Gastrocnemius medialis (tissue), 4 donors: Measurements from ENCODE around the gene PHKB. TPM values are rescaled to one million over a fixed set of nuclear protein-coding genes. Genes with fewer than 3 reads are reported as not detected.

Source experiments
- ATAC-seq, 2 donors: fragments of 150-250 bp; one replicate each; pipeline ENCODE4 v1.9.1; 2016
- DNase-seq, 2 donors: peaks; one replicate each; pipeline ENCODE4 v3.0.0-alpha.2; 2019
- H3K27ac ChIP-seq, 4 donors: fragments of 200-600 bp; sonication (generic); 1 replicate in 1 of 4; 2 replicates in 3 of 4; pipeline ENCODE4 v1.5.1; 2016 to 2018; ENCODE audit warnings: mild to moderate bottlenecking in 2 of 4, moderate library complexity in 1 of 4
- H3K27me3 ChIP-seq, 3 donors: fragments of 200-600 bp; sonication (generic) in 2 of 3; 1 replicate in 1 of 3; 2 replicates in 2 of 3; pipeline versions ENCODE4 v1.5.1 to v1.6.0; 2016 to 2019; ENCODE audit warnings: mild to moderate bottlenecking in 1 of 3, moderate library complexity in 1 of 3
- H3K36me3 ChIP-seq, 2 donors: fragments of 200-600 bp; sonication (generic) in 1 of 2; one replicate each; pipeline ENCODE4 v1.5.1; 2017 to 2018
- H3K4me1 ChIP-seq, 2 donors: fragments of 200-600 bp; sonication (generic) in 1 of 2; one replicate each; pipeline ENCODE4 v1.5.1; 2016 to 2017; ENCODE audit warnings: mild to moderate bottlenecking in 2 of 2
- H3K4me3 ChIP-seq, 4 donors: fragments of 200-600 bp; sonication (generic) in 3 of 4; 1 replicate in 1 of 4; 2 replicates in 3 of 4; pipeline ENCODE4 v1.5.1; 2016 to 2019; ENCODE audit warnings: mild to moderate bottlenecking in 2 of 4
- H3K9me3 ChIP-seq, 3 donors: fragments of 200-600 bp; sonication (generic) in 2 of 3; 1 replicate in 1 of 3; 2 replicates in 2 of 3; pipeline ENCODE4 v1.5.1; 2016 to 2019
- CTCF ChIP-seq, 5 experiments: fragments of 450-650 bp in 3 of 5; fragments of 200-600 bp in 2 of 5; sonication (generic) in 2 of 5; IDR thresholded peaks in 4 of 5; conservative IDR thresholded peaks in 1 of 5; 1 replicate in 4 of 5; 2 replicates in 1 of 5; pipeline ENCODE4 v1.5.1; 2016 to 2019; ENCODE audit warnings: antibody characterized with exemption in 5 of 5, mild to moderate bottlenecking in 3 of 5, moderate library complexity in 3 of 5
- POLR2A ChIP-seq, 2 donors: fragments of 450-650 bp; IDR thresholded peaks; one replicate each; pipeline ENCODE4 v1.6.1; 2017; ENCODE audit warnings: antibody characterized with exemption in 2 of 2, mild to moderate bottlenecking in 2 of 2, moderate library complexity in 2 of 2
- in situ Hi-C, 4 donors: fragments of 200-750 bp; cut with MboI; loops; one replicate each; pipeline versions ENCODE4 v1.15.0 to v1.8.0; 2017; ENCODE audit warnings: low sequenced_read_pairs in 4 of 4
- intact Hi-C: fragments of 100-400 bp; cut with DNase I; formaldehyde crosslinking; loops from one replicate; pipeline ENCODE4 v1.15.1; 2023; ENCODE audit warnings: low total_unique reads
- total RNA-seq, 4 donors: library from RNA; depleted of rRNA; stranded (reverse); fragments of >200 nt; gene quantifications; one replicate each; pipeline versions ENCODE4 v1.1.0 to v1.2.3, GENCODE V29; 2016

Gene PHKB
- total RNA-seq, 4 donors from 2014 or later = 61.0 to 91.6 (median 79.8) TPM

GRCh38 chr16:47592232-47592631 is 131.1 kb downstream of the PHKB start:
- in situ Hi-C loops = no loop called here
- Histone ChIP-seq H3K9me3 (no peaks in the 10 kb centered on the region), H3K4me3 (no peak overlapping the region), H3K36me3 (peaks cover 0 to 46% of the 10 kb centered on the region in 2 donors), H3K27me3 (no peaks in the 10 kb centered on the region), H3K4me1 (no peaks in the 10 kb centered on the region), H3K27ac (no peak overlapping the region)
- DNase-seq (no peak), ATAC-seq (no peak)
- intact Hi-C loops = no loop called here
- no peak for TF ChIP-seq POLR2A (IDR thresholded peaks at IDR 0.05)
- no peak for TF ChIP-seq CTCF (IDR thresholded peaks at IDR 0.05 in 4 of 5, conservative IDR thresholded peaks at IDR 0.05 in 1 of 5)

- Histone ChIP-seq H3K27me3 (no peaks in the 10 kb centered on the region), H3K4me1 (no peaks in the 10 kb centered on the region), H3K4me3 (no peak overlapping the region), H3K27ac (no peak overlapping the region), H3K9me3 (no peaks in the 10 kb centered on the region), H3K36me3 (peaks cover 0 to 8% of the 10 kb centered on the region in 2 donors)
- in situ Hi-C loops = no loop called here
- intact Hi-C loops = no loop called here
- DNase-seq = no peak
- ATAC-seq = no peak
- TF ChIP-seq CTCF (IDR thresholded peaks at IDR 0.05 in 4 of 5, conservative IDR thresholded peaks at IDR 0.05 in 1 of 5) = no peak
- TF ChIP-seq POLR2A (IDR thresholded peaks at IDR 0.05) = no peak
Measured at GRCh38 chr16:47599512-47599911, 138.4 kb downstream of the PHKB start.

GRCh38 chr16:47600376-47600775 is 139.2 kb downstream of the PHKB start:
- no peaks in the 10 kb centered on the region for H3K9me3 ChIP-seq
- TF ChIP-seq POLR2A (IDR thresholded peaks at IDR 0.05) = no peak
- no peak for TF ChIP-seq CTCF (IDR thresholded peaks at IDR 0.05 in 4 of 5, conservative IDR thresholded peaks at IDR 0.05 in 1 of 5)
- H3K36me3 ChIP-seq = peaks cover 0 to 8% of the 10 kb centered on the region in 2 donors
- in situ Hi-C loops = no loop called here
- intact Hi-C loops = no loop called here
- H3K4me3 ChIP-seq = no peak overlapping the region
- no peak for ATAC-seq
- DNase-seq = no peak
- H3K27me3 ChIP-seq = no peaks in the 10 kb centered on the region
- H3K27ac ChIP-seq = no peak overlapping the region
- no peaks in the 10 kb centered on the region for H3K4me1 ChIP-seq

- H3K4me1 ChIP-seq = peaks cover 3 to 7% of the 10 kb centered on the region in 2 donors
- TF ChIP-seq POLR2A (IDR thresholded peaks at IDR 0.05) (no peak), CTCF (IDR thresholded peaks at IDR 0.05 in 4 of 5, conservative IDR thresholded peaks at IDR 0.05 in 1 of 5) (no peak)
- in situ Hi-C loops (no loop called here), intact Hi-C loops (no loop called here)
- DNase-seq (no peak), ATAC-seq (no peak)
- peaks cover 0 to 24% of the 10 kb centered on the region in 2 donors for H3K36me3 ChIP-seq
- H3K9me3 ChIP-seq = no peaks in the 10 kb centered on the region
- no peaks in the 10 kb centered on the region for H3K27me3 ChIP-seq
- no peak overlapping the region for H3K27ac ChIP-seq
- H3K4me3 ChIP-seq = no peak overlapping the region
Measured at GRCh38 chr16:47604306-47604705, 143.2 kb downstream of the PHKB start.

GRCh38 chr16:47611042-47611441 is 149.9 kb downstream of the PHKB start:
- H3K27me3 ChIP-seq = no peaks in the 10 kb centered on the region
- intact Hi-C loops = no loop called here
- in situ Hi-C loops = no loop called here
- peaks cover 0 to 17% of the 10 kb centered on the region in 2 donors for H3K36me3 ChIP-seq
- no peak overlapping the region for H3K4me3 ChIP-seq
- DNase-seq (no peak), ATAC-seq (no peak)
- TF ChIP-seq POLR2A (IDR thresholded peaks at IDR 0.05) (no peak), CTCF (IDR thresholded peaks at IDR 0.05 in 4 of 5, conservative IDR thresholded peaks at IDR 0.05 in 1 of 5) (no peak)
- H3K27ac ChIP-seq = no peak overlapping the region
- peaks cover 3 to 14% of the 10 kb centered on the region in 2 donors for H3K4me1 ChIP-seq
- no peaks in the 10 kb centered on the region for H3K9me3 ChIP-seq
